NCI-H187 treated with DMSO at 0.1 percent for 48 hours (cell line): ENCODE results near the gene GPR162.

Experiments
- DNase-seq: peaks from one replicate; lab custom pipeline; 2025; lab: John Stamatoyannopoulos, UW

Gene GPR162

GRCh38 chr12:6788972-6789924 lies 32.4 kb upstream of the GPR162 start, which contains the start of gene CD4:
TSS of gene CD4 (plus strand) at chr12:6789528. CDS start at chr12:6800139, 10,611 bp downstream.
- DNase-seq = no peak

GRCh38 chr12:6790496-6791150 lies 31.0 kb upstream of the GPR162 start:
- no peak for DNase-seq

GRCh38 chr12:6791931-6792520 lies 29.6 kb upstream of the GPR162 start:
- DNase-seq = no peak

- DNase-seq = no peak
These were observed 29.0 kb upstream of the GPR162 start for GRCh38 chr12:6792522-6793201.

GRCh38 chr12:6795088-6795487 lies 26.5 kb upstream of the GPR162 start:
- no peak for DNase-seq

- no peak for DNase-seq
These were observed 25.0 kb upstream of the GPR162 start for GRCh38 chr12:6796576-6796975.

- no peak for DNase-seq
These were observed 22.5 kb upstream of the GPR162 start for GRCh38 chr12:6799147-6799546.

GRCh38 chr12:6807170-6807569 lies 14.5 kb upstream of the GPR162 start:
- no peak for DNase-seq

GRCh38 chr12:6809056-6809455 lies 12.6 kb upstream of the GPR162 start:
- DNase-seq = no peak

GRCh38 chr12:6810758-6811157 lies 10.9 kb upstream of the GPR162 start:
- no peak for DNase-seq

GRCh38 chr12:6813363-6813762 lies 8.3 kb upstream of the GPR162 start:
- no peak for DNase-seq

GRCh38 chr12:6816598-6816997 lies 5.0 kb upstream of the GPR162 start:
- DNase-seq = no peak

- DNase-seq = no peak
These were observed 4.5 kb upstream of the GPR162 start for GRCh38 chr12:6817098-6817497.

GRCh38 chr12:6817662-6818157 lies 3.9 kb upstream of the GPR162 start:
- no peak for DNase-seq

GRCh38 chr12:6818222-6818621 lies 3.4 kb upstream of the GPR162 start:
- no peak for DNase-seq

- DNase-seq = no peak
These were observed 3.0 kb upstream of the GPR162 start for GRCh38 chr12:6818645-6819044.

GRCh38 chr12:6819106-6820030 lies 2.3 kb upstream of the GPR162 start:
- DNase-seq = no peak

- DNase-seq = no peak
These were observed 1.5 kb upstream of the GPR162 start for GRCh38 chr12:6820166-6820565.

GRCh38 chr12:6822426-6823135 lies 960 bp downstream of the GPR162 start:
- DNase-seq = no peak
